Fibroblast of villous mesenchyme (primary cell): ENCODE results near the gene LBR. TPM values are rescaled to one million over a fixed set of nuclear protein-coding genes. Genes with fewer than 3 reads are reported as not detected.
A peak's percentile ranks its signal among the peaks of the same experiment; 100 is the strongest.

Experiments used
- DNase-seq: peaks from one replicate; pipeline ENCODE4 v3.0.0-alpha.2; 2010; ENCODE audit warnings: low read depth
- H3K4me3 ChIP-seq: 2 replicates; pipeline ENCODE4 v1.5.1; 2011; ENCODE audit warnings: low read depth, mild to moderate bottlenecking, low read length
- total RNA-seq: library from RNA; depleted of rRNA; stranded (reverse); fragments of >200 nt; gene quantifications from 2 replicates; pipeline ENCODE4 v1.2.3, GENCODE V29; 2012
- TF ChIP-seq, protein P1 (sequence below): IDR thresholded peaks from 2 replicates; pipeline ENCODE4 v1.5.1; 2012; ENCODE audit warnings: low read depth, mild to moderate bottlenecking, low read length; ENCODE audit not compliant: insufficient read depth

The LBR gene
- total RNA-seq, 1 donor = 55.7 TPM

DNA sequence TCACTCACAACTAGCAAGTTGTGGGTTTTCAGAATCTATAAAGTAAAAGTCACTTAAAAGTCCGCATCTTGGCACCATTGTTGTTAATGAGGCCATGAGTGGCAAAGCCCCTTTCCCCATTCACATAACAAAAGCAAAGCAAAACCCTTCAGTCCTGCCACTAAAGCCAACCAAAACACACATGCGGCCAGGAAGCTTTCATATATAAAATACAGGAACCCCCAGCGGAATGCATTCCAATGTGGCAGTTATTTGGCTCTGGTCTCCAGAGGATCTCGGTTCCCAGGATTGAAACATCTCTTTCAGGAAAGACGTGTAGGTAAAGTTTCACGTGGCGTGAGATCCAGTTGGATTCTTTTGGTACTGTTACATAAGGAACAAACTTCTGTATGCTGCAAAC, 2.5 kb upstream of the LBR start:
- TF ChIP-seq, protein P1, sequence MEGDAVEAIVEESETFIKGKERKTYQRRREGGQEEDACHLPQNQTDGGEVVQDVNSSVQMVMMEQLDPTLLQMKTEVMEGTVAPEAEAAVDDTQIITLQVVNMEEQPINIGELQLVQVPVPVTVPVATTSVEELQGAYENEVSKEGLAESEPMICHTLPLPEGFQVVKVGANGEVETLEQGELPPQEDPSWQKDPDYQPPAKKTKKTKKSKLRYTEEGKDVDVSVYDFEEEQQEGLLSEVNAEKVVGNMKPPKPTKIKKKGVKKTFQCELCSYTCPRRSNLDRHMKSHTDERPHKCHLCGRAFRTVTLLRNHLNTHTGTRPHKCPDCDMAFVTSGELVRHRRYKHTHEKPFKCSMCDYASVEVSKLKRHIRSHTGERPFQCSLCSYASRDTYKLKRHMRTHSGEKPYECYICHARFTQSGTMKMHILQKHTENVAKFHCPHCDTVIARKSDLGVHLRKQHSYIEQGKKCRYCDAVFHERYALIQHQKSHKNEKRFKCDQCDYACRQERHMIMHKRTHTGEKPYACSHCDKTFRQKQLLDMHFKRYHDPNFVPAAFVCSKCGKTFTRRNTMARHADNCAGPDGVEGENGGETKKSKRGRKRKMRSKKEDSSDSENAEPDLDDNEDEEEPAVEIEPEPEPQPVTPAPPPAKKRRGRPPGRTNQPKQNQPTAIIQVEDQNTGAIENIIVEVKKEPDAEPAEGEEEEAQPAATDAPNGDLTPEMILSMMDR = no peak
- no peak overlapping the region for H3K4me3 ChIP-seq
- DNase-seq = no peak

DNA sequence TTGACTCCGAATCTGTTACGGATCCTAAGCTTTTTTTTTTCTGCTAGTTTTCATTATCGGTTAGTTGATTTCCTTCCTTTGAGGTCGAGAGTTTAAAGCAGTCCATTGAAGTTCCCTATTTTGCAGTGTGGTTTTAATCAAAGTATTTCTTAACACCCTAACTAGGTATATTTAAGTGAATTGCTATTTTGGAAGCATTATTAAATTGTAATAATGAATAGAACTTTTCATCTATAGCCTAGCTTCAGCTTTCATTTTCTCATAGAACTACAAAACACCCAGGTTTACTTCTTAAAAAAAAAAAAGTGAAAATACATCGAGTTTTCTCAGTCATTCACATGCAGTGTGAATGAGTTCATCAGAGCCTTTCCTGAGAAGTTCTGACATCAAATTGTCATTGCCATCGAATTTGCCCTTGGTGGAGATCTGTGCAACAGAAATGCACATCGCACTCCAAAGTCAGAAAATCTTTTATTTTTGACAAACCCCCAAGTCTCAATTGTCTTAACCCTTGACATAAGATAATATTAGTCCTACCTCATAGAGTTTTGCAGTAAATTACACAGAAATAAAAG, 1.1 kb upstream of the LBR start:
- TF ChIP-seq, protein P1 = no peak
- peak overlapping the region; percentile 89 for H3K4me3 ChIP-seq
- no peak for DNase-seq

DNA sequence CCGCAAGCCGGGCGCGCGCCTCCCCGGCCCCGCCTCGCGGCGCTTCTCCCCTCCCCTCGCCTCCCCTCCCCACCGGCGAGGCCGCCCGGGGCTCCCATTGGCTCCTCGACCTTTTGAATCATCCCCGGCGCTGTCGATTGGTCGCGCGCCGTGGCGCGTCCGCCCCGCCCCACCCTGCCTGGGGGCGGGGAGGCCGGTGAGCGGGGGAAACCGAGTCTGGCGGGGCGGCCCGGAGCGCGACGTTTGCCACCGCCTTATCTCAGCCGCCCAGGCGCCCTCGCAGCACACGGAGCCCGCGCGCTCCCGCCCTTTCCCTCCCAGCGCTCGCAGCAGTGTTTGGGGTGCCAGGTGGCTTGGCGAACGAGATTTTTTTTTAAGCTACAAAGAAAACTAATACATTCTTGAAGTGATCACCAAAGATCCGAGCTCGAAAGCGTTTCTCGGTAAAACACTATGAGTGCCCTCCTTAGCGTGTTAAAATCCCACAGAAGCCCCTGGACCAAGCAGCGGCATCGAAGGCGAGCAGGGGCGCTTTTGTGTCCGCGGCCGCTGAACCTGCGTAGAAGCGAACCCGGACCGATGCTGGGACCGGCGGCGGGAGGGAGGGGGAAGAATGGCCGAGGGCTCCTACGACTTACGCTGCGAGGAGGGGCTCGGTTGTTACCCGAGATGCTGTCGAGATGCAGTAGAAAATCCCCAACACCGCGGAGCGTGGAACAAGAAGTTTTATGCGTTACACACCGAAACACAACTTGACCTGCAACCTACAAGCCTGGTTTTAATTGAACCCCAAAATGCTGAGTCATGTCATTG, 436 bp upstream of the LBR start:
- DNase-seq = peak; percentile 89
- TF ChIP-seq, protein P1 = no peak

DNA sequence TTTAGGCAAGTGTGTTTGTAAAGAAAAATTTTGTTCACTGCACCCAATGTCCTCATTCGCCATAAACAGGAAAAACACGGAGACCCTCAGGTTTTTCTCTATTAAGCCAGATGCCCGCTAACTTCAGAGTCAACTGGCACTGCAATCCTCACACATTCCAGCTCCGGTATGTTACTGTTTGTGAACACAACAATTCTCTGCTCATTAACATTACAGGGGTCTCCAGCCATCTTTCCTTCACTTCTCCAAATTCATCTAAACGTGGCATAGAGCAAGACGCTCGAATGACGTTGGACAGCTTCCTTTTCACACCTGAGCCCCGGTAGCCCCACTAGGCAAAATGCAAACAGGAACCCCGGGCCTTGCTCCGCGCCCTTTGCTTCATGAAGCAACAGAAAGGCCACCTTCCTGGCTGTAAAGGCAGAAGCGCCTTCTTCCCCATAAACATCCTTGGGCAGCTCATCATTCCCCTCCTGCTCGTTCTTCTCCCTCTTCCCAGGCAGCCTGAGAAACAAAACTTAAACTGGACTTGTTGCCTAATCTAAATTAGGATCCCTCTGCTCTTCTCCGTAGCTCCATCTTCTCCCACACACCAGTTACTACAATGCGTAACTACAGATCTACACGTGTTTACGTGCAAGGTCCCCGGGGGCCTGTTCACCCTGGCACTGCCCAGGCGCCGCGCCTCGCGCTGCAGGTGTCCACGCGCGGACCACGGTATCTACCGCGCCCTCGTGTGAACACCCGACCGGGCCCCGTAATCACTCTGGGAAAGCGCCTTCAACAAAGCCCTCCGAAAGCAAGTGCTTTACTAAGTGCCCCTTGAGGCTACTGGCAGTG, 1.2 kb downstream of the LBR start:
- TF ChIP-seq, protein P1 = no peak
- peak overlapping the region; percentile 89 for H3K4me3 ChIP-seq
- DNase-seq = peak; percentile 42

More for the DNA sequence above, 436 bp upstream of the LBR start:
- H3K4me3 ChIP-seq = peak overlapping the region; percentile 89

DNA sequence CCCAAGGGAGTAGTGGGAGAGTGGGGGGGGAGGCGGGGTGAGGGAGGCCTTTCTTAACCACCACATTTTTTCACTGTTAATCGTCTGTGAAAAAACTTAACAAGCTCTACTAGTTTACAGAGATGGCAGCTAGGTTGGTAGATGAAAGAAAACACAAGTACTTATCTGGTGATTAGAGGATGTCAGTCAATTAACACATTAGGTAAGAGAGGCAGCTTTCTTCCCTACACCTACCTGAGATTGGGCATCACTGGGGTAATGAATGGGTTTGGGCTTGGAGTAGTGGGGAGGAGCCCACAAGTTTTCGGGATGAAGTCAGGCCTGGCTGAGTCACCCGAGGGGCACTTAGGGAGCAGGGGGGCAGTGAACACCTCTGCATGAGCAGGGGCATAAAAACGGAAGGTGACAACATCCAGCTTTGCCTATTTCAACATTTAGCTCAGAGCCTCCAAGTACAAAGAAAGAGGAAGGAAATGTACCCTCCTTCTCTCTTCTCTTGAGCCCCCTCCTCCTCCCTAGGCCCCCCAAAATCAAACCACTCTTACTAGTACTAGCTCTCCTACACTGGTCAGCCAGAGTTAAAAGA, 2.5 kb downstream of the LBR start:
- TF ChIP-seq, protein P1 = no peak
- DNase-seq = peak; percentile 22
- H3K4me3 ChIP-seq = peak overlapping the region; percentile 3

DNA sequence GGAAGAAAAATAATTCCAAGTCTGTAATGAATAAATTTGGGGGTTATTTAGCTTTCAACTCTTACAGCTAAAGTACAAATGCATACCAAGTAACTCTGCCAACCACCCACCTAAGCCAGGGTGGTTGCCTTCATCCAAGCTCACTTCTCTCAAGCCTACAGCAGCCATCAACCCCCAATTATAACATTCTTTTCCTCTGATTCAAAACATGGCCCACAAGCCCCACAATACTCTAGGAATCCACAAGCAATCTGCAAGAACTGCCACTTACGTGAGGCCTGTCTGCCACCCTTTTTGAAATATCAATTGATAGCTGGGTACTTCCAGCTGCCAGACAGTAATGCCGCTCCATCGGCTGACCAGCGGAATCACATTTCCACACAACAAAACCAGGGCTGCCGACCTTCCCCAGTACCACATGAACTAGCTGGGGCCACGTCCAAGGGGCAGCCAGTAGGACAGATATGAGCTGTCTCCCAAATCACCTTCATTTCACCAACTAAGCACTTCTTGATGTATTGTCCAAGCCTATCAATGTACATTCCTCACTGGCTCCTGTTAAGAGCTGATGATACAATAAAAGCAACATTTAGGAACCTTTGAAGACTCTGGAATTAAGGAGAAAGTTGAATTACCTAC, 3.2 kb downstream of the LBR start:
- H3K4me3 ChIP-seq = no peak overlapping the region
- TF ChIP-seq, protein P1 = no peak
- no peak for DNase-seq
